ENCODE data around the gene PTER.

DNA sequence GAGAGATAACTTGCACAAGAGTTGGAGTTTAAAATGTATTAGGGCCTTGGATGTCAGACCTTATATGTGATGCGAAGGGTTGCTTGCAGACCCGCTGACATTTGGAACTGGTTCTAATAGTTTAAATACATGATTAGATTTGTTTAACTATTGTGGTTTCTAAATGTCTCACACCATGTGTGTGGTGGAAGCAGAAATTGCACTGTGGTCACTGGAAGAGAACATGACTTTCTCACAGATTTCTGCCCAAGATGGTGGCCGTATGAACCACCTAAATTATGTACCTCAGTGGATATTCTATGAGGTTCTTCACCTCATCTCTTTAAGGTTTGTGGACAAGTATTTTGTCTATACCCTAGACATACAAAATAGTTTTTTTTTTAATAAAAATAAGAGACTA, 93.0 kb downstream of the PTER start:
- TF ChIP-seq, protein P1, sequence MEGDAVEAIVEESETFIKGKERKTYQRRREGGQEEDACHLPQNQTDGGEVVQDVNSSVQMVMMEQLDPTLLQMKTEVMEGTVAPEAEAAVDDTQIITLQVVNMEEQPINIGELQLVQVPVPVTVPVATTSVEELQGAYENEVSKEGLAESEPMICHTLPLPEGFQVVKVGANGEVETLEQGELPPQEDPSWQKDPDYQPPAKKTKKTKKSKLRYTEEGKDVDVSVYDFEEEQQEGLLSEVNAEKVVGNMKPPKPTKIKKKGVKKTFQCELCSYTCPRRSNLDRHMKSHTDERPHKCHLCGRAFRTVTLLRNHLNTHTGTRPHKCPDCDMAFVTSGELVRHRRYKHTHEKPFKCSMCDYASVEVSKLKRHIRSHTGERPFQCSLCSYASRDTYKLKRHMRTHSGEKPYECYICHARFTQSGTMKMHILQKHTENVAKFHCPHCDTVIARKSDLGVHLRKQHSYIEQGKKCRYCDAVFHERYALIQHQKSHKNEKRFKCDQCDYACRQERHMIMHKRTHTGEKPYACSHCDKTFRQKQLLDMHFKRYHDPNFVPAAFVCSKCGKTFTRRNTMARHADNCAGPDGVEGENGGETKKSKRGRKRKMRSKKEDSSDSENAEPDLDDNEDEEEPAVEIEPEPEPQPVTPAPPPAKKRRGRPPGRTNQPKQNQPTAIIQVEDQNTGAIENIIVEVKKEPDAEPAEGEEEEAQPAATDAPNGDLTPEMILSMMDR (IDR thresholded peaks at IDR 0.05): no peak
- TF ChIP-seq POLR2A (IDR thresholded peaks at IDR 0.05): no peak
